HAP-1 (cell line): ENCODE results near the gene RRAD.

ENCODE experiments used
- DNase-seq, 2 experiments: peaks; one replicate each; pipeline ENCODE4 v3.0.0-alpha.2; 2016 to 2020; ENCODE audit warnings: low spot score in 2 of 2
- H3K27me3 ChIP-seq: fragments of 250-450 bp; sonication (Bioruptor Pico); 2 replicates; pipeline ENCODE4 v1.5.1; 2020; ENCODE audit warnings: low read depth, mild to moderate bottlenecking, moderate library complexity
- H3K36me3 ChIP-seq: fragments of 250-450 bp; sonication (Bioruptor Pico); replicated peaks from 2 replicates; pipeline ENCODE4 v1.5.1; 2020; ENCODE audit warnings: mild to moderate bottlenecking
- H3K4me1 ChIP-seq: fragments of 250-450 bp; sonication (Bioruptor Pico); 2 replicates; pipeline ENCODE4 v1.5.1; 2020; ENCODE audit warnings: mild to moderate bottlenecking
- H3K4me3 ChIP-seq: fragments of 250-450 bp; sonication (Bioruptor Pico); 2 replicates; pipeline ENCODE4 v1.5.1; 2020; ENCODE audit warnings: mild to moderate bottlenecking, moderate library complexity
- H3K9me3 ChIP-seq: fragments of 250-450 bp; sonication (Bioruptor Pico); 2 replicates; pipeline ENCODE4 v1.5.1; 2020; ENCODE audit warnings: mild to moderate bottlenecking, moderate library complexity
- in situ Hi-C: fragments of 300-500 bp; cut with MboI; formaldehyde crosslinking; loops from 3 replicates; pipeline ENCODE4 v1.14.3; 2020; ENCODE audit warnings: low sequenced_read_pairs, inconsistent platforms, mixed read lengths

Gene RRAD

GRCh38 chr16:66934138-66934838 lies 9.0 kb upstream of the RRAD start, which contains the start of gene CIAO2B:
CIAO2B (minus strand) TSS chr16:66934402; CDS start chr16:66934364, 38 bp downstream.
- H3K4me3 ChIP-seq, result peak within 1 kb of the TSS; percentile 71

GRCh38 chr16:66933776-66934137 lies 8.4 kb upstream of the RRAD start:
- peaks cover 3% of the 10 kb centered on the region; the same call in 1 of the 2 replicates for H3K36me3 ChIP-seq
- DNase-seq, result no peak
- H3K4me3 ChIP-seq, result peak overlapping the region; percentile 71
- no peaks in the 10 kb centered on the region for H3K9me3 ChIP-seq
- in situ Hi-C loops, result no loop called here
- H3K27me3 ChIP-seq, result no peaks in the 10 kb centered on the region
- H3K4me1 ChIP-seq, result peaks cover 5% of the 10 kb centered on the region

More at GRCh38 chr16:66934138-66934838, 9.0 kb upstream of the RRAD start, which contains the start of gene CIAO2B:
- peak; percentile 60 to 91 for DNase-seq
- peaks cover 8% of the 10 kb centered on the region for H3K36me3 ChIP-seq
- H3K9me3 ChIP-seq, result no peaks in the 10 kb centered on the region
- peaks cover 5% of the 10 kb centered on the region for H3K4me1 ChIP-seq
- in situ Hi-C loops, result no loop called here
- H3K27me3 ChIP-seq, result no peaks in the 10 kb centered on the region

- H3K36me3 ChIP-seq, result no peaks in the 10 kb centered on the region; the same call in 1 of the 2 replicates
- peaks cover 5% of the 10 kb centered on the region for H3K4me1 ChIP-seq
- no peak overlapping the region for H3K4me3 ChIP-seq
- H3K9me3 ChIP-seq, result no peaks in the 10 kb centered on the region
- in situ Hi-C loops, result no loop called here
- no peaks in the 10 kb centered on the region for H3K27me3 ChIP-seq
- no peak for DNase-seq
Observed at GRCh38 chr16:66932076-66932475, 6.7 kb upstream of the RRAD start.

- Histone ChIP-seq H3K9me3 (no peaks in the 10 kb centered on the region), H3K4me3 (no peak overlapping the region), H3K4me1 (peaks cover 5% of the 10 kb centered on the region), H3K36me3 (no peaks in the 10 kb centered on the region; the same call in 1 of the 2 replicates), H3K27me3 (no peaks in the 10 kb centered on the region)
- DNase-seq, result no peak
- in situ Hi-C loops, result no loop called here
Observed at GRCh38 chr16:66931665-66932064, 6.3 kb upstream of the RRAD start.

GRCh38 chr16:66930189-66930588 lies 4.9 kb upstream of the RRAD start:
- Histone ChIP-seq H3K27me3 (peaks cover 3% of the 10 kb centered on the region; the same call in 1 of the 2 replicates), H3K9me3 (no peaks in the 10 kb centered on the region), H3K4me1 (peaks cover 5% of the 10 kb centered on the region), H3K36me3 (no peaks in the 10 kb centered on the region; the same call in 1 of the 2 replicates), H3K4me3 (no peak overlapping the region)
- no peak for DNase-seq
- in situ Hi-C loops, result no loop called here

- in situ Hi-C loops, result no loop called here
- Histone ChIP-seq H3K36me3 (no peaks in the 10 kb centered on the region; the same call in 1 of the 2 replicates), H3K9me3 (no peaks in the 10 kb centered on the region), H3K4me1 (peaks cover 5% of the 10 kb centered on the region), H3K27me3 (peaks cover 10% of the 10 kb centered on the region), H3K4me3 (no peak overlapping the region)
- peak in 1 of 2 experiments; percentile 63 for DNase-seq
Observed at GRCh38 chr16:66928702-66929388, 3.5 kb upstream of the RRAD start.

- in situ Hi-C loops, result no loop called here
- H3K9me3 ChIP-seq, result no peaks in the 10 kb centered on the region
- no peak overlapping the region for H3K4me3 ChIP-seq
- DNase-seq, result no peak
- H3K36me3 ChIP-seq, result no peaks in the 10 kb centered on the region; the same call in 1 of the 2 replicates
- H3K4me1 ChIP-seq, result no peaks in the 10 kb centered on the region; the same call in 1 of the 2 replicates
- peaks cover 10% of the 10 kb centered on the region for H3K27me3 ChIP-seq
Observed at GRCh38 chr16:66927918-66928649, 2.7 kb upstream of the RRAD start.

- Histone ChIP-seq H3K9me3 (no peaks in the 10 kb centered on the region), H3K4me3 (no peak overlapping the region), H3K4me1 (no peaks in the 10 kb centered on the region; the same call in 1 of the 2 replicates), H3K36me3 (no peaks in the 10 kb centered on the region; the same call in 1 of the 2 replicates), H3K27me3 (peaks cover 10% of the 10 kb centered on the region)
- in situ Hi-C loops, result no loop called here
- DNase-seq, result peak in 1 of 2 experiments; percentile 30
Observed at GRCh38 chr16:66926961-66927436, 1.7 kb upstream of the RRAD start.

GRCh38 chr16:66926171-66926947 lies 1.0 kb upstream of the RRAD start:
- DNase-seq, result no peak
- no peaks in the 10 kb centered on the region for H3K36me3 ChIP-seq
- H3K4me3 ChIP-seq, result no peak overlapping the region
- H3K27me3 ChIP-seq, result peaks cover 10% of the 10 kb centered on the region
- no peaks in the 10 kb centered on the region for H3K9me3 ChIP-seq
- no peaks in the 10 kb centered on the region; the same call in 1 of the 2 replicates for H3K4me1 ChIP-seq
- in situ Hi-C loops, result no loop called here

GRCh38 chr16:66924527-66925321 lies 611 bp downstream of the RRAD start:
- peak overlapping the region; percentile 24 for H3K4me3 ChIP-seq
- DNase-seq, result peak; percentile 27 to 69
- H3K9me3 ChIP-seq, result no peaks in the 10 kb centered on the region
- peaks cover 12% of the 10 kb centered on the region for H3K27me3 ChIP-seq
- no peaks in the 10 kb centered on the region; the same call in 1 of the 2 replicates for H3K4me1 ChIP-seq
- H3K36me3 ChIP-seq, result no peaks in the 10 kb centered on the region
- in situ Hi-C loops, result no loop called here

- Histone ChIP-seq H3K4me1 (no peaks in the 10 kb centered on the region; the same call in 1 of the 2 replicates), H3K4me3 (no peak overlapping the region)
- in situ Hi-C loops, result no loop called here
Observed at GRCh38 chr16:66923866-66924265, 1.5 kb downstream of the RRAD start.

GRCh38 chr16:66923247-66923731 lies 2.0 kb downstream of the RRAD start:
- Histone ChIP-seq H3K27me3 (peaks cover 12% of the 10 kb centered on the region), H3K4me3 (no peak overlapping the region), H3K9me3 (no peaks in the 10 kb centered on the region), H3K4me1 (no peaks in the 10 kb centered on the region; the same call in 1 of the 2 replicates), H3K36me3 (no peaks in the 10 kb centered on the region)
- no peak for DNase-seq
- in situ Hi-C loops, result no loop called here

More at GRCh38 chr16:66923866-66924265, 1.5 kb downstream of the RRAD start:
- no peaks in the 10 kb centered on the region for H3K36me3 ChIP-seq
- H3K27me3 ChIP-seq, result peaks cover 12% of the 10 kb centered on the region
- no peaks in the 10 kb centered on the region for H3K9me3 ChIP-seq
- DNase-seq, result no peak
